ENCODE results near the gene YAE1. TPM values are rescaled to one million over a fixed set of nuclear protein-coding genes. Genes with fewer than 3 reads are reported as not detected.

YAE1 gene
- total RNA-seq, 1 donor from 2014 or later: 27.8 TPM

GRCh38 chr7:39614299-39614698 lies 48.1 kb downstream of the YAE1 start:
- H3K4me2 ChIP-seq (ENCODE audit: low read length): no peak overlapping the region
- H2AFZ ChIP-seq (ENCODE audit: low read depth, low read length): no peak overlapping the region
- no peaks in the 10 kb centered on the region for H3K9me3 ChIP-seq (ENCODE audit: insufficient read depth, low read depth, low read length)
- no peak overlapping the region for H3K27ac Mint-ChIP-seq (ENCODE audit: unreplicated experiment)
- H3K9me3 Mint-ChIP-seq (ENCODE audit: unreplicated experiment): no peaks in the 10 kb centered on the region
- H3K36me3 Mint-ChIP-seq (ENCODE audit: low read depth, unreplicated experiment): peaks cover 3% of the 10 kb centered on the region
- peak overlapping the region; percentile 47 for H3K27ac ChIP-seq (ENCODE audit: low read depth, low read length)
- no peak overlapping the region for H3K9ac ChIP-seq (ENCODE audit: low read length)
- H3K36me3 ChIP-seq (ENCODE audit: insufficient read depth, low read length): no peaks in the 10 kb centered on the region
- H3K4me3 ChIP-seq (ENCODE audit: insufficient read depth, low read depth, low read length): no peak overlapping the region
- H4K20me1 ChIP-seq (ENCODE audit: insufficient read depth, low read length): no peaks in the 10 kb centered on the region
- TF ChIP-seq EZH2 (IDR thresholded peaks at IDR 0.05; ENCODE audit: insufficient read depth, low read length) (no peak), CTCF (IDR thresholded peaks at IDR 0.05; ENCODE audit: insufficient read depth, low read depth, low read length) (no peak)
- FAIRE-seq: no peak
- DNase-seq (ENCODE audit: low read depth): no peak
- no peaks in the 10 kb centered on the region for H3K27me3 ChIP-seq (ENCODE audit: insufficient read depth, low read length)
- H3K4me1 Mint-ChIP-seq (ENCODE audit: low read depth, unreplicated experiment): peaks cover 19% of the 10 kb centered on the region
- no peaks in the 10 kb centered on the region for H3K79me2 ChIP-seq (ENCODE audit: insufficient read depth, low read length)
- H3K4me1 ChIP-seq (ENCODE audit: insufficient read depth, low read length): peaks cover 25% of the 10 kb centered on the region
- H3K27me3 Mint-ChIP-seq (ENCODE audit: low read depth, unreplicated experiment): peaks cover 5% of the 10 kb centered on the region
- H3K4me3 Mint-ChIP-seq (ENCODE audit: unreplicated experiment): no peak overlapping the region

- H3K4me1 ChIP-seq (ENCODE audit: insufficient read depth, low read length): peaks cover 15% of the 10 kb centered on the region
- no peak overlapping the region for H3K4me3 ChIP-seq (ENCODE audit: insufficient read depth, low read depth, low read length)
- no peak overlapping the region for H3K9ac ChIP-seq (ENCODE audit: low read length)
- TF ChIP-seq EZH2 (IDR thresholded peaks at IDR 0.05; ENCODE audit: insufficient read depth, low read length): no peak
- no peak for TF ChIP-seq CTCF (IDR thresholded peaks at IDR 0.05; ENCODE audit: insufficient read depth, low read depth, low read length)
- no peak overlapping the region for H3K4me3 Mint-ChIP-seq (ENCODE audit: unreplicated experiment)
- DNase-seq (ENCODE audit: low read depth) (no peak), FAIRE-seq (no peak)
- peak overlapping the region; percentile 31 for H3K4me2 ChIP-seq (ENCODE audit: low read length)
- no peak overlapping the region for H2AFZ ChIP-seq (ENCODE audit: low read depth, low read length)
- H3K36me3 ChIP-seq (ENCODE audit: insufficient read depth, low read length): no peaks in the 10 kb centered on the region
- H3K9me3 Mint-ChIP-seq (ENCODE audit: unreplicated experiment): no peaks in the 10 kb centered on the region
- H4K20me1 ChIP-seq (ENCODE audit: insufficient read depth, low read length): no peaks in the 10 kb centered on the region
- no peaks in the 10 kb centered on the region for H3K9me3 ChIP-seq (ENCODE audit: insufficient read depth, low read depth, low read length)
- H3K27me3 ChIP-seq (ENCODE audit: insufficient read depth, low read length): no peaks in the 10 kb centered on the region
- peak overlapping the region; percentile 28 for H3K27ac Mint-ChIP-seq (ENCODE audit: unreplicated experiment)
- H3K4me1 Mint-ChIP-seq (ENCODE audit: low read depth, unreplicated experiment): peaks cover 19% of the 10 kb centered on the region
- H3K79me2 ChIP-seq (ENCODE audit: insufficient read depth, low read length): no peaks in the 10 kb centered on the region
- peak overlapping the region; percentile 15 for H3K27ac ChIP-seq (ENCODE audit: low read depth, low read length)
- H3K27me3 Mint-ChIP-seq (ENCODE audit: low read depth, unreplicated experiment): peaks cover 3% of the 10 kb centered on the region
- peaks cover 2% of the 10 kb centered on the region for H3K36me3 Mint-ChIP-seq (ENCODE audit: low read depth, unreplicated experiment)
Observed at GRCh38 chr7:39615350-39615975, 49.3 kb downstream of the YAE1 start.

GRCh38 chr7:39616138-39616537 lies 49.9 kb downstream of the YAE1 start:
- no peak overlapping the region for H3K4me3 Mint-ChIP-seq (ENCODE audit: unreplicated experiment)
- TF ChIP-seq CTCF (IDR thresholded peaks at IDR 0.05; ENCODE audit: insufficient read depth, low read depth, low read length) (no peak), EZH2 (IDR thresholded peaks at IDR 0.05; ENCODE audit: insufficient read depth, low read length) (no peak)
- H3K4me2 ChIP-seq (ENCODE audit: low read length): peak overlapping the region; percentile 31
- H3K27ac Mint-ChIP-seq (ENCODE audit: unreplicated experiment): peak overlapping the region; percentile 86
- no peaks in the 10 kb centered on the region for H3K27me3 ChIP-seq (ENCODE audit: insufficient read depth, low read length)
- FAIRE-seq (peak; percentile 80), DNase-seq (ENCODE audit: low read depth) (peak; percentile 68)
- peaks cover 26% of the 10 kb centered on the region for H3K4me1 Mint-ChIP-seq (ENCODE audit: low read depth, unreplicated experiment)
- H3K4me3 ChIP-seq (ENCODE audit: insufficient read depth, low read depth, low read length): no peak overlapping the region
- no peaks in the 10 kb centered on the region for H4K20me1 ChIP-seq (ENCODE audit: insufficient read depth, low read length)
- no peaks in the 10 kb centered on the region for H3K9me3 Mint-ChIP-seq (ENCODE audit: unreplicated experiment)
- H3K9ac ChIP-seq (ENCODE audit: low read length): no peak overlapping the region
- H3K36me3 ChIP-seq (ENCODE audit: insufficient read depth, low read length): no peaks in the 10 kb centered on the region
- no peaks in the 10 kb centered on the region for H3K27me3 Mint-ChIP-seq (ENCODE audit: low read depth, unreplicated experiment)
- H3K79me2 ChIP-seq (ENCODE audit: insufficient read depth, low read length): no peaks in the 10 kb centered on the region
- no peaks in the 10 kb centered on the region for H3K36me3 Mint-ChIP-seq (ENCODE audit: low read depth, unreplicated experiment)
- peaks cover 20% of the 10 kb centered on the region for H3K4me1 ChIP-seq (ENCODE audit: insufficient read depth, low read length)
- no peaks in the 10 kb centered on the region for H3K9me3 ChIP-seq (ENCODE audit: insufficient read depth, low read depth, low read length)
- no peak overlapping the region for H2AFZ ChIP-seq (ENCODE audit: low read depth, low read length)
- H3K27ac ChIP-seq (ENCODE audit: low read depth, low read length): peak overlapping the region; percentile 15

Measured in astrocyte (in vitro differentiated cells and primary cell).